HEK293T (cell line): ENCODE results near the gene KMT2C.
"Not testable (repeated sequence)": the region's sequence is repeated elsewhere in the genome, so short reads cannot be mapped to it uniquely, and the experiment has no call there.

Experiments used
- CTCF ChIA-PET: fragments of 350-600 bp; formaldehyde crosslinking; extraction: SDS; loops from one replicate; lab custom pipeline; 2021; ENCODE audit warnings: antibody characterized with exemption, inconsistent platforms; lab: Yijun Ruan, JAX
- POLR2A ChIA-PET: fragments of 350-600 bp; formaldehyde crosslinking; extraction: SDS; loops from one replicate; lab custom pipeline; 2020; ENCODE audit warnings: antibody characterized with exemption, inconsistent platforms; lab: Yijun Ruan, JAX
- DNase-seq: peaks from one replicate; pipeline ENCODE4 v3.0.0; 2012; ENCODE audit warnings: mixed read lengths; ENCODE audit errors: extremely low spot score
- ARNT ChIP-seq: fragments of 450-650 bp; IDR thresholded peaks from 2 replicates; pipeline ENCODE4 v1.6.1; 2017; ENCODE audit warnings: mild to moderate bottlenecking
- BHLHE40 ChIP-seq: fragments of 450-650 bp; IDR thresholded peaks from 2 replicates; pipeline ENCODE4 v1.6.1; 2016; ENCODE audit warnings: mild to moderate bottlenecking, moderate library complexity, borderline replicate concordance
- CTBP1 ChIP-seq: fragments of 450-650 bp; IDR thresholded peaks from 2 replicates; pipeline ENCODE4 v1.6.1; 2016; ENCODE audit warnings: borderline replicate concordance
- ELF4 ChIP-seq: fragments of 450-650 bp; IDR thresholded peaks from 2 replicates; pipeline ENCODE4 v1.6.1; 2017; ENCODE audit warnings: antibody characterized with exemption
- FOXA1 ChIP-seq: fragments of 450-650 bp; IDR thresholded peaks from 2 replicates; pipeline ENCODE4 v1.6.1; 2016; ENCODE audit warnings: mild to moderate bottlenecking
- FOXK2 ChIP-seq: fragments of 450-650 bp; IDR thresholded peaks from 2 replicates; pipeline ENCODE4 v1.6.1; 2016; ENCODE audit warnings: mild to moderate bottlenecking
- FOXM1 ChIP-seq: fragments of 450-650 bp; IDR thresholded peaks from 2 replicates; pipeline ENCODE4 v1.6.1; 2017; ENCODE audit warnings: mild to moderate bottlenecking, borderline replicate concordance
- HDGF ChIP-seq: fragments of 450-650 bp; IDR thresholded peaks from 2 replicates; pipeline ENCODE4 v1.6.1; 2017; ENCODE audit warnings: antibody characterized with exemption, borderline replicate concordance
- L3MBTL2 ChIP-seq: fragments of 450-650 bp; conservative IDR thresholded peaks from 2 replicates; pipeline ENCODE4 v1.6.1; 2016; ENCODE audit warnings: mild to moderate bottlenecking
- LEF1 ChIP-seq: fragments of 450-650 bp; IDR thresholded peaks from 2 replicates; pipeline ENCODE4 v1.6.1; 2017; ENCODE audit warnings: mild to moderate bottlenecking, borderline replicate concordance
- NFRKB ChIP-seq: fragments of 450-650 bp; IDR thresholded peaks from 2 replicates; pipeline ENCODE4 v1.6.1; 2016; ENCODE audit warnings: mild to moderate bottlenecking, moderate library complexity
- SP1 ChIP-seq: fragments of 450-650 bp; IDR thresholded peaks from 2 replicates; pipeline ENCODE4 v1.6.1; 2017
- SUZ12 ChIP-seq: fragments of 450-650 bp; IDR thresholded peaks from 2 replicates; pipeline ENCODE4 v1.6.1; 2016; ENCODE audit warnings: mild to moderate bottlenecking
- TARDBP ChIP-seq: fragments of 450-650 bp; IDR thresholded peaks from 2 replicates; pipeline ENCODE4 v1.6.1; 2016
- ZNF384 ChIP-seq: fragments of 450-650 bp; IDR thresholded peaks from 2 replicates; pipeline ENCODE4 v1.6.1; 2016
- TF ChIP-seq, protein P1 (sequence below): fragments of 450-650 bp; IDR thresholded peaks from 2 replicates; pipeline ENCODE4 v1.6.1; 2016

The KMT2C gene

DNA sequence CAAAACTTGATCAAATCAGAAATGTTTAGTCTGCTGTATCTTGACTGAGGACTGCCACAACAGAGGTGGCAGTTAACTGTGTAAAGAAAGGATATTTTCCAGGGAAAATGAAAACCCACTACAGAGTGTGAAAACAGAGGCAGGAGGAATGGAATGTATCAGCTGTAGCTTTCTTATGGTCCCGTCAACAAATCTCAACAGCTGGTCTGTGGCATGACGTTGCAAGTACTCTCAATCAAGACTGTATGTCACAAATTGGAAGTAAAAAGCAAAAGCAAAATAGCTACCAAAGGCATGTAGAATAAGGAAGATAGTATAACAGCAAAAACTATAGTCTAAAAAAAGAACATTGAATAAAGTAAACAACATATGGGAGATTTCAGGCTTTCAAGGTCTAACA is 123.5 kb downstream of the KMT2C start:
- ChIA-PET CTCF (interaction anchor here (0.6 to 0.8 kb wide), 2 partner anchors 34 to 413 kb away, joined by 3 read pairs; no protein-coding TSS in a partner anchor), POLR2A (no interaction called here)
- DNase-seq: no peak
- TF ChIP-seq CTBP1: no peak
- TF ChIP-seq SUZ12: no peak
- no peak for TF ChIP-seq SP1
- no peak for TF ChIP-seq L3MBTL2
- TF ChIP-seq TARDBP: no peak
- no peak for TF ChIP-seq ELF4
- TF ChIP-seq BHLHE40: no peak
- no peak for TF ChIP-seq LEF1
- no peak for TF ChIP-seq NFRKB
- no peak for TF ChIP-seq HDGF
- TF ChIP-seq FOXM1: no peak
- TF ChIP-seq ARNT: no peak
- no peak for TF ChIP-seq ZNF384
- TF ChIP-seq FOXK2: no peak

DNA sequence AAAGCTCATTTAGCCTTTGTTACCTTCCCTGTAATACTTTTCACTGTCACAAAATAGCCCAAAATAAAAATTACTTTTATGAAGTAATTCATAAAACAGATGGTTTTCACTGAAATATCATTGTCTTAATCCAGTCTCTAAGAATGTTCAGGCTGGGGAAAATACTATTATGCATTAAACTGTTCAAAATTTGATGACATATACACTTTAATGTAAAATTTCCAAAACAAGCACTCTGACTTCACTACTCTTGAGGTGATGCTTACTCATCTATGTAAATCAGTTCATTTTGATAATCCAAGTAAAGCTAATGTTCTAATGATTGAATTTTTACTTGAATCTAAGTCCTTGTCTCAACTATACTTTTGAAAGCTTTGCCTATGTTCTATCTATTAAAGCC is 127.9 kb downstream of the KMT2C start:
- CTCF ChIA-PET: no interaction called here
- no peak for DNase-seq
- POLR2A ChIA-PET: no interaction called here
- TF ChIP-seq TARDBP (no peak), ELF4 (no peak), HDGF (no peak), CTBP1 (no peak), FOXK2 (no peak), NFRKB (no peak), FOXM1 (no peak), SP1 (no peak), L3MBTL2 (no peak), LEF1 (no peak), FOXA1 (no peak), BHLHE40 (no peak), ZNF384 (no peak), ARNT (no peak), SUZ12 (no peak)
- TF ChIP-seq, protein P1, sequence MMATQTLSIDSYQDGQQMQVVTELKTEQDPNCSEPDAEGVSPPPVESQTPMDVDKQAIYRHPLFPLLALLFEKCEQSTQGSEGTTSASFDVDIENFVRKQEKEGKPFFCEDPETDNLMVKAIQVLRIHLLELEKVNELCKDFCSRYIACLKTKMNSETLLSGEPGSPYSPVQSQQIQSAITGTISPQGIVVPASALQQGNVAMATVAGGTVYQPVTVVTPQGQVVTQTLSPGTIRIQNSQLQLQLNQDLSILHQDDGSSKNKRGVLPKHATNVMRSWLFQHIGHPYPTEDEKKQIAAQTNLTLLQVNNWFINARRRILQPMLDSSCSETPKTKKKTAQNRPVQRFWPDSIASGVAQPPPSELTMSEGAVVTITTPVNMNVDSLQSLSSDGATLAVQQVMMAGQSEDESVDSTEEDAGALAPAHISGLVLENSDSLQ: no peak

- DNase-seq, POLR2A ChIA-PET, CTCF ChIA-PET: not testable (repeated sequence)
Observed at GRCh38 chr7:152299542-152300143, 136.2 kb downstream of the KMT2C start.

DNA sequence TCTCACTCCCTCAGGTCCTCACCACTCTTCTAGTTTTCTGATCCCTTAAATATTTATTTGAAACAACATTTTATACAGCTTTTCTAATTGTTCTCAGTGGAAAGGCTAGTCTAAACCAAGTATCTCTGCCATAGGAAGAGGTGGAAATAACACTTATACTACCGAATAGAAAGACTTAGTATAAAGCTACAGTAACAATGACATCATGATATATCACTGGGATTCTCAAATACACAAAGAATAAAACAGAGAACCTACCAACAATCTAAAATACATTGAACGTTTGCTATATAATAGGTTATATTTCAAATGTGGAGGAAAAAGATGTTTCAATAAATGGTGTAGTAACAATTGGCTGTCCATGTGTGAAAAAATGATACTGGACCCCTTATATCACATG is 142.9 kb downstream of the KMT2C start:
- no peak for DNase-seq
- POLR2A ChIA-PET: no interaction called here
- TF ChIP-seq NFRKB (no peak), CTBP1 (no peak), SUZ12 (no peak)
- CTCF ChIA-PET: interaction anchor here (0.5 kb wide), 1 partner anchor 12 kb away, joined by 4 read pairs; no protein-coding TSS in a partner anchor

DNA sequence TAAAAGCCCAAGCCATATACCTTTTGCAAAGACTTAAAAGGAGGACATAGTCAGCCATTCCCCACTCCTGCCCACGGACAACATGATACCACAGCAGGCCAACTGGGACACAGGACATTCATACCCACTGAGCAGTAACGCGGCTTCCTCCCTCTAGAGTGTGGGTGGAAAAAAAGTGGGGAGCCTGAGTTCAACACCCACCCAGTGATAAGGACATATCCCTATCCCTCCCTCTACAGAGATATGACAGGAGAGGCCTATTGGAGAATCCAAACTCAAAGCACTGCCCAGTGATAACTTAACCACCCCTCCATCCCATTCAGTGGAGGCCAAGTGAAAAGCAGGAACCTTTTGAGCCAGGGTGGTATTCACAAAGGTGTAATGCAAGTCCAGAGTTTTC is 148.8 kb downstream of the KMT2C start:
- CTCF ChIA-PET, POLR2A ChIA-PET: not testable (repeated sequence)

DNA sequence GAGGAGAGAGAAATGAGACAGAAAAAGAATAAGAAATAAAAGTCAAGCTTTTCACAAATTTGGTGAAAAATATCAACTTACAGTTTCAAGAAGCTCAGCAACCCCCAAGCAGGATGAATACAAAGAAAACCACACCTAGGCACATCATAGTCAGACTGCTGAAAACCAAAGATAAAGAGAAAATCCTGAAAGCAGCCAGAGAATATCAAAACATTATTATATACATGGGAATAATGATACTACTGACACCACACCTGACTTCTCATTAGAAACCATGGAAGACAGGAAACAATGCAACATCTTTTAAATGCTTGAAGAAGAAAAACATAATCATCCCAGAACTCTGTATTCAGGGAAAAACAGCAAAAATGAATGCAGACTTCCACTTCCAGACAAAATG is 149.6 kb downstream of the KMT2C start:
- DNase-seq, POLR2A ChIA-PET, CTCF ChIA-PET: not testable (repeated sequence)

More for the DNA sequence above, 148.8 kb downstream of the KMT2C start:
- DNase-seq: not testable (repeated sequence)

- POLR2A ChIA-PET, DNase-seq, CTCF ChIA-PET: not testable (repeated sequence)
Observed at GRCh38 chr7:152284998-152285397, 150.8 kb downstream of the KMT2C start.

GRCh38 chr7:152277687-152278086 is 158.1 kb downstream of the KMT2C start:
- POLR2A ChIA-PET, CTCF ChIA-PET, DNase-seq: not testable (repeated sequence)

- DNase-seq, CTCF ChIA-PET, POLR2A ChIA-PET: not testable (repeated sequence)
Observed at GRCh38 chr7:152270427-152270826, 165.4 kb downstream of the KMT2C start.

- POLR2A ChIA-PET, CTCF ChIA-PET, DNase-seq: not testable (repeated sequence)
Observed at GRCh38 chr7:152266859-152267258, 168.9 kb downstream of the KMT2C start.

DNA sequence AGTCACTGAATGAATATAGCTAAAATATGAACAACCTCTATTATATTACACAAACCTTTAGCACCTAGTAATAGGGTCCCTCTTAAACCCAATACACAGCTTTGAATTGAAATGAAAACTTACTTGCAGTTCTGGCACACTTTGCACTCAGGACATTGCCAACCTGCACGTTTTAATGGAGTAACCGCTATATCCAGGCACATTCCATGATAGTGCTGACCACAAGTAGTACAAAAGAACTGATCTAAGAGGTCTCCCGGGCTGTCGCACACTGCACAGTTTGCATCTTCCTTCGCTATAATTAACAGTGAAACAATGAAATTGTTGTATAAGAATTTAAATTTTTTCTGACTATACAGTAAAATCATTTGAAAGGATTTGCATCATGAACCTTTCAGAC is 170.9 kb downstream of the KMT2C start:
- DNase-seq, POLR2A ChIA-PET, CTCF ChIA-PET: not testable (repeated sequence)

DNA sequence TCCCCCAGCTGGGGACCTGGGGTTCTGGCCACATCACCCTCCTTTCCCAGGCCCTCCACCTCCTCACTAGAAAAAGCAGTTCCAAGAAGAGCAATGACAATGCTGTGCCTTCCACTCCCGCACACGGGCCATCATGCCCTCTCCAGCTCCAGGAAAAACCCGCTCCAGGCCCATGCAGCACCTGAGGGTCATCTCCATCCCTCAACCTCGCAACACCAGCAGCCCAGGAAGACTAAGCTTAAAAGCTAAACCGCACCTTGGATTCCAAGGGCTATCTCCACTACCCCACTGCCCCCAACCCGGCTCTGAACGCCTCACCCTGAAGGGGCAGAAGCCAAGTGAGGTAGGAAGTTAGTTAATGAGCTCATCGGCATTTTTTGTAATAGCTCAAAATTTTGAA is 173.7 kb downstream of the KMT2C start:
- POLR2A ChIA-PET, DNase-seq, CTCF ChIA-PET: not testable (repeated sequence)
